Colonic mucosa (tissue), 4 donors: Measurements from ENCODE around the gene ITGB8. TPM values are rescaled to one million over a fixed set of nuclear protein-coding genes. Genes with fewer than 3 reads are reported as not detected.

Experiments used
- DNase-seq: peaks from one replicate; pipeline ENCODE4 v3.0.0-alpha.2; 2020
- H3K27ac ChIP-seq: fragments of 200-600 bp; one replicate; pipeline ENCODE4 v1.8.0; 2021
- H3K27me3 ChIP-seq: fragments of 200-600 bp; one replicate; pipeline ENCODE4 v1.8.0; 2021
- H3K36me3 ChIP-seq: fragments of 200-600 bp; one replicate; pipeline ENCODE4 v1.8.0; 2021
- H3K4me1 ChIP-seq: fragments of 200-600 bp; one replicate; pipeline ENCODE4 v1.8.0; 2021; ENCODE audit warnings: mild to moderate bottlenecking
- H3K4me3 ChIP-seq: fragments of 200-600 bp; one replicate; pipeline ENCODE4 v1.8.0; 2021
- H3K9ac ChIP-seq, 2 donors: one replicate each; pipeline ENCODE4 v1.7.0; 2013; ENCODE audit warnings: control low read depth in 2 of 2, low read depth in 2 of 2, low read length in 2 of 2
- H3K9me3 ChIP-seq: fragments of 200-600 bp; one replicate; pipeline ENCODE4 v1.8.0; 2021
- CTCF ChIP-seq: fragments of 200-600 bp; IDR thresholded peaks from one replicate; pipeline ENCODE4 v1.8.0; 2022; ENCODE audit warnings: antibody characterized with exemption, mild to moderate bottlenecking
- intact Hi-C: fragments of 100-400 bp; cut with DNase I; formaldehyde crosslinking; loops from one replicate; pipeline ENCODE4 v1.14.1; 2022
- total RNA-seq, 2 donors: library from RNA; stranded (reverse); fragmentation: NEBNext Ultra II Directional in 1 of 2; extraction: Animal tissue kit (Norgen Biotek cat#: 25700) in 1 of 2; gene quantifications; one replicate each; pipeline ENCODE4 v1.2.1, GENCODE V29; 2021
- donor health status: healthy.
- donor health status: DM: no; HTN: no; CAD: no.
- donor health status: DM: no; HTN: no; CAD: no.

Gene ITGB8
- total RNA-seq, 2 donors from 2014 or later = 7.3 to 8.1 TPM

GRCh38 chr7:20313626-20314025 is 17.1 kb upstream of the ITGB8 start:
- Histone ChIP-seq H3K9me3 (no peaks in the 10 kb centered on the region), H3K4me3 (no peak overlapping the region), H3K27me3 (no peaks in the 10 kb centered on the region), H3K27ac (no peak overlapping the region), H3K9ac (no peak overlapping the region), H3K4me1 (peaks cover 3% of the 10 kb centered on the region), H3K36me3 (no peaks in the 10 kb centered on the region)
- no peak for TF ChIP-seq CTCF
- intact Hi-C loops = loop anchor here (10.0 kb wide), 5 partner anchors 121 to 599 kb away; no protein-coding TSS in a partner anchor
- DNase-seq = no peak

- H3K27me3 ChIP-seq = no peaks in the 10 kb centered on the region
- TF ChIP-seq CTCF = no peak
- no peak overlapping the region for H3K9ac ChIP-seq
- intact Hi-C loops = loop anchor here (10.0 kb wide), 5 partner anchors 121 to 599 kb away; no protein-coding TSS in a partner anchor
- H3K4me1 ChIP-seq = peaks cover 3% of the 10 kb centered on the region
- H3K36me3 ChIP-seq = no peaks in the 10 kb centered on the region
- DNase-seq = no peak
- no peak overlapping the region for H3K4me3 ChIP-seq
- no peak overlapping the region for H3K27ac ChIP-seq
- H3K9me3 ChIP-seq = no peaks in the 10 kb centered on the region
Measured at GRCh38 chr7:20314198-20314597, 16.5 kb upstream of the ITGB8 start.

GRCh38 chr7:20316706-20317105 is 14.0 kb upstream of the ITGB8 start:
- Histone ChIP-seq H3K4me1 (no peaks in the 10 kb centered on the region), H3K36me3 (no peaks in the 10 kb centered on the region), H3K9me3 (no peaks in the 10 kb centered on the region), H3K27ac (no peak overlapping the region), H3K9ac (no peak overlapping the region), H3K4me3 (no peak overlapping the region), H3K27me3 (no peaks in the 10 kb centered on the region)
- no peak for DNase-seq
- no peak for TF ChIP-seq CTCF
- intact Hi-C loops = loop anchor here (10.0 kb wide), 5 partner anchors 118 to 602 kb away; no protein-coding TSS in a partner anchor

- no peak for TF ChIP-seq CTCF
Measured at GRCh38 chr7:20317413-20317812, 13.3 kb upstream of the ITGB8 start.

GRCh38 chr7:20318933-20319332 is 11.8 kb upstream of the ITGB8 start:
- DNase-seq = no peak
- no peaks in the 10 kb centered on the region for H3K4me1 ChIP-seq
- intact Hi-C loops = loop anchor here (10.0 kb wide), 5 partner anchors 116 to 604 kb away; no protein-coding TSS in a partner anchor
- H3K9me3 ChIP-seq = no peaks in the 10 kb centered on the region
- H3K27me3 ChIP-seq = no peaks in the 10 kb centered on the region
- H3K27ac ChIP-seq = no peak overlapping the region
- no peak overlapping the region for H3K9ac ChIP-seq
- TF ChIP-seq CTCF = no peak
- H3K4me3 ChIP-seq = no peak overlapping the region
- H3K36me3 ChIP-seq = no peaks in the 10 kb centered on the region

More at GRCh38 chr7:20317413-20317812, 13.3 kb upstream of the ITGB8 start:
- intact Hi-C loops = loop anchor here (10.0 kb wide), 5 partner anchors 117 to 603 kb away; no protein-coding TSS in a partner anchor
- Histone ChIP-seq H3K4me3 (no peak overlapping the region), H3K9ac (no peak overlapping the region), H3K27me3 (no peaks in the 10 kb centered on the region), H3K27ac (no peak overlapping the region), H3K9me3 (no peaks in the 10 kb centered on the region), H3K36me3 (no peaks in the 10 kb centered on the region), H3K4me1 (no peaks in the 10 kb centered on the region)
- no peak for DNase-seq
